ENCODE data around the gene INHBC.

GRCh38 chr12:57469296-57470164 lies 34.9 kb downstream of the INHBC start:
- TF ChIP-seq POLR2A (IDR thresholded peaks at IDR 0.05) (no peak), CTCF (IDR thresholded peaks at IDR 0.05) (no peak)

Measured in uterus (tissue), 2 donors.